Measurements from ENCODE around the gene MAVS.

Gene MAVS

DNA sequence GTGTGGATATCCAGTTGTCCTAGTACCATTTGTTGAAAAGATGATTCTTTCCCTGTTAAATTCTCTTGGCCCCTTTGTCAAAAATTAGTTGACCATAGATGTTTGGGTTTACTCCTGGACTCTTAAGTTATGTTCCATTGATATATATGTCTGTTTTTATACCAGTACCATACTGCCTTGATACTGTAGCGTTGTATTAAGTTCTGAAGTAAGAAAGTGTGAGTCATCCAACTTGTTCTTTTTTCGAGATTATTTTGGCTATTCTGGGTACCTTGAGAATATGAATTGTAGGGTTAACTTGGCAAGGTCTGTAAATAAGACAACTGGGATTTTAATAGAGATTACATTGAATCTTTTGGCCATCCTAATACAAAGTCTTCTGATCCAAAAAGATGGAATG, 69.1 kb downstream of the MAVS start:
- DNase-seq = no peak

DNA sequence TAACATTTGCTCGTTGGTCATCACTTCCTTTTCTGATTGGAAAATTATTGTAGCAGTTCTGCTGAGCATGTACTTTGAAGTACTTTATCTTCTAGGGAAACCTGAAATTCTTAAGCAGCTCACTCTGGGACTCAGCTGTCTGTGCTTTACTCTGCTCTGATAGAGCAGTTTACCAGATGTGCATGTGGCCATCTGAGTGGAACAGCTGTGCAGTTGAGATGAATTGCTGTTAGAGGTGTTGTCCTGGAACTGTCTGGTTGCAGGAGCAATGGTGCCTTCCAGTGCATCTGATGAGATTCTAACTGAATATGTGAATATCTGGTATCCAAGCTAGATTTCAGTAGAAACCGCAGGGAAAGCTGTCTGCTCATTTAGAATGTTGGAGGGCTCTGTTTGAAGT, 69.7 kb downstream of the MAVS start:
- no peak for DNase-seq

- no peak for DNase-seq
Measured at GRCh38 chr20:3919352-3919751, 72.7 kb downstream of the MAVS start.

DNA sequence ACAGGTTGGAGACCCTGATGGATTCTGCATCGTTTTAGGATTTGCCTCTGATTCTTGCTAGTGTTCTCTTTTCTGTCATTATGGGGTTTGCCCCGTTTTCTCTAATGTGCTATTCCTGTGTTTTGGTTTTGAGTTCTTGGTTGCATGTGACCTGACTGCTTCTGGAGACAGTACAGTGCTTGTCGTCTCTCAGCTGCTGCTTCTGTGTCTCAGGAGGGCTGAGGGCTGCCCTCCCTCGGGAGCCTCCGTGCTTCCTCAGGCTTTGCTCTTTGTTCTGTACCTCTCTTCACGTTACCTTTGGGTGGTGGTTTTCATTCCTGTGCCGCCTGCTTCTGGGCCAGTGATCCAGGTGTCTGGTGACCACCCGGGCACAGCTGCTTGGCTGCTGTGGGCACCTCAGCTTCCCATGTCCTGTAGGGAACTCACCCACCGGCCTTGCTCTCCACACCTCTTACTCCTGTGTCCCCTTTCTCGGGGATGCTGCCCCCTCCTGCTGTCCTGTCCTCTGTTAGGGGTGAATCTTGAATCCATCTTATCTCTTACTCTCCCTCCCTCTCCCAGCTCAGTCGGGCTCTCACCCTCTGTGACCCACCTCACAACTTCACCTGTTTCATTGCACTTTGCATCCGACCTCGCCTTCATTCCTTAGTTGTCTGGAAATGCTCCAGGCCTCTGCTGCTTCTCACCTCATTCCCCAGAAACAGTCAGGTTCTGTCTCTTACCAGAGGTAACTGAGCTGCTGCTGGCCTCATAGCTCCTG, 75.8 kb downstream of the MAVS start:
- DNase-seq = no peak

- no peak for DNase-seq
Measured at GRCh38 chr20:3922983-3923339, 76.3 kb downstream of the MAVS start.

GRCh38 chr20:3923818-3924217, 77.2 kb downstream of the MAVS start:
- no peak for DNase-seq

DNA sequence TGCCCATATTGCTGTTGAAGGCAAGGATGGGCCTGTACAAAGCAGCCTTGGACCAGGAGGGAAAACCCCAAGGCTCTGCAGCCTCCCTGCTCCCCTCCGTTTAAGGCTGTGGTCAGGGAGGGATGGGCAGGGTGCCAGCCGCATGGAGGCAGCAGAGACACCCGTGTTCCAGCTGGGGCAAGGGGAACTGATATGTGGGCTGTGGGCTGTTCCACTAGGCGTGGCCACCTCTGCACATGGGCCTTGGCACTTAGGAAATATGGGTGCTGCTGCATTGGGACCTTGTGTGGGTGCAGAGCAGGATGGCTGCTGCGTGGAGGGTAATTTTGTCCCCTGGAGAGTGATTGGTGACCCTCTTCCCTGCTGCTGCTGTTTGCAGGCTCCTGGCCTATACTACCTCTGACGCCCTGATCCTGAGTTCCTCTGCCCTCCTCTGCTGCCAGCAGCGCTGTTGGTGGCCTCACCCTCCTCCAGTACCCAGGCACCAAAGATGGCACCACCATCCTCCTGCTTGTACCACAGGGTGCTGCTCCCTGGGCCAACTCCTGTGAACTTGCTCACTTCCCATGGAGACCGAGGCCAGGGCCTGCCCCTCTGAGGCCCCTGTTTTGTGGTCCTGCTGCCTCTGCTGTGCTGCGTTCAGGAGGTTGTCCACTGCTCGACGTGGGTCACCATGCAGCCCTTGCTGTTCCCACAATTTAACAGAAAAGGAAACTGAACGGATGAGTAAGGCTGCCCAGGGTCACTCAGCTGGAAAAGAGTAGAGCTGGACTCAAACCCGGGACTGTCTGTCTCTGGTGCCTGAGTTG, 77.9 kb downstream of the MAVS start:
- DNase-seq = no peak

- DNase-seq = no peak
Measured at GRCh38 chr20:3925113-3925695, 78.6 kb downstream of the MAVS start.
